Motor neuron (in vitro differentiated cells): ENCODE data around the gene ATRN. TPM values are rescaled to one million over a fixed set of nuclear protein-coding genes. Genes with fewer than 3 reads are reported as not detected.
A peak's percentile ranks its signal among the peaks of the same experiment; 100 is the strongest.

Source experiments
- ATAC-seq, 8 experiments: fragments of 200-7000 bp; cut with Tn5 transposase; replicated peaks in 6 of 8; 2 replicates each; pipeline ENCODE4 v1.8.0; 2021; ENCODE audit warnings: mild to moderate bottlenecking in 8 of 8, moderate library complexity in 8 of 8
- H3K27ac ChIP-seq, 2 donors: fragments of 250-450 bp; sonication (Bioruptor Pico); 2 replicates each; pipeline ENCODE4 v1.9.0; 2021; ENCODE audit warnings: antibody characterized with exemption in 2 of 2, mild to moderate bottlenecking in 2 of 2, moderate library complexity in 1 of 2
- H3K4me1 ChIP-seq, 2 donors: fragments of 250-450 bp; sonication (Bioruptor Pico); replicated peaks in 1 of 2; 2 replicates each; pipeline ENCODE4 v1.6.1; 2021; ENCODE audit warnings: antibody characterized with exemption in 2 of 2, mild to moderate bottlenecking in 2 of 2, moderate library complexity in 1 of 2
- H3K4me3 ChIP-seq, 5 donors: fragments of 250-450 bp; sonication (Bioruptor Pico); 2 replicates each; pipeline ENCODE4 v1.9.0; 2021; ENCODE audit warnings: antibody characterized with exemption in 5 of 5, mild to moderate bottlenecking in 5 of 5, moderate library complexity in 4 of 5
- WGBS, 10 experiments: fragments of 450-650 bp; shearing (Covaris generic); methylation state at CpG; one replicate each; pipeline ENCODE4 v1.0.0; 2022; 5-methylcytosine and 5-hydroxymethylcytosine counted together
- in situ Hi-C, 9 experiments: fragments of 400-800 bp; cut with MboI; loops; one replicate each; pipeline ENCODE4 v1.15.0; 2021; ENCODE audit warnings: low sequenced_read_pairs in 9 of 9, low pct_unique_long_range_greater_than_20kb in 2 of 9; ENCODE audit not compliant: unreplicated experiment in 9 of 9
- total RNA-seq, 8 experiments: library from RNA; unstranded; fragments of 300-600 nt; gene quantifications; 2 replicates each; pipeline versions ENCODE4 v1.2.3 to v1.2.4, GENCODE V29; 2022

The ATRN gene
- total RNA-seq, 8 experiments from 2014 or later: 21.7 to 50.0 (median 25.0) TPM

- in situ Hi-C loops: no loop called here
- 80 to 100% (median 90%) methylated on average over 1 to 4 of the region's 5 CpGs; no CpG with 5 or more reads in 2 of the 10 experiments for WGBS, 10 experiments
Measured at GRCh38 chr20:3631534-3631933, 160.7 kb downstream of the ATRN start.

DNA sequence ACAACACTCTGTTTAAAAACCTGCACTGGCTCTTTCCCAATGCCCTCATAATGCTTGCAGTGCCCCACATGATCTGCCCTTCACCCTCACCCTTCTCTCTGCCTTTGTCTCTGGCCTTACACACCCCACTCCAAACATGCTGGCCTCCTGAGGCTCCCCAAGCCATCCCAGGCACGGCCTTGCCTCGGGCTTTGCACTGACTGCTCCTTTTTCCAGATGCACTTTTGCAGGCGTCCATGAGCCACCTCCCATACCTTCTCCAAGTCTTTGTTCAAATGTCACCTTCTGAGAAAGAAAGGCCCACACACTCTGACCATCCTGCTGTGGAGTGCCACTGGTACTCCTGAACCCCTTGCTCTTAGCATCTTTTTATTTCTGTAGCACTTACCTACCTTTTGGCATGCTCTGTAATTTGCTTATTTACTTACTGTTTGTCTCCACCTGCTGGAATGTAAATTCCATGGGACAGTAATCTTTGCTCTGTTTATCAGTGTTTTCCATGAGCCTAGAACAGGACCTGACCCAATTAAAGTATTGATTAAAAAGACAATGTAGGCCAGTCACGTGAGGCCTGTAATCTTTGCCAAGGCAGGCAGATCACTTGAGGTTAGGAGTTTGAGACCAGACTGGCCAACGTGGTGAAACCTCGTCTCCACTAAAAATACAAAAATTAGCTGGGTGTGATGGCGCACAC, 161.6 kb downstream of the ATRN start:
- no peak overlapping the region for H3K4me3 ChIP-seq
- no peak overlapping the region for H3K27ac ChIP-seq
- ATAC-seq: no peak
- no peaks in the 10 kb centered on the region for H3K4me1 ChIP-seq
- WGBS, 10 experiments: 37 to 100% (median 83%) methylated on average over 1 to 5 of the region's 7 CpGs; no CpG with 5 or more reads in 2 of the 10 experiments
- in situ Hi-C loops: no loop called here

More at GRCh38 chr20:3631534-3631933, 160.7 kb downstream of the ATRN start:
- no peak for ATAC-seq
- no peak overlapping the region for H3K27ac ChIP-seq
- H3K4me1 ChIP-seq: no peaks in the 10 kb centered on the region
- H3K4me3 ChIP-seq: no peak overlapping the region

DNA sequence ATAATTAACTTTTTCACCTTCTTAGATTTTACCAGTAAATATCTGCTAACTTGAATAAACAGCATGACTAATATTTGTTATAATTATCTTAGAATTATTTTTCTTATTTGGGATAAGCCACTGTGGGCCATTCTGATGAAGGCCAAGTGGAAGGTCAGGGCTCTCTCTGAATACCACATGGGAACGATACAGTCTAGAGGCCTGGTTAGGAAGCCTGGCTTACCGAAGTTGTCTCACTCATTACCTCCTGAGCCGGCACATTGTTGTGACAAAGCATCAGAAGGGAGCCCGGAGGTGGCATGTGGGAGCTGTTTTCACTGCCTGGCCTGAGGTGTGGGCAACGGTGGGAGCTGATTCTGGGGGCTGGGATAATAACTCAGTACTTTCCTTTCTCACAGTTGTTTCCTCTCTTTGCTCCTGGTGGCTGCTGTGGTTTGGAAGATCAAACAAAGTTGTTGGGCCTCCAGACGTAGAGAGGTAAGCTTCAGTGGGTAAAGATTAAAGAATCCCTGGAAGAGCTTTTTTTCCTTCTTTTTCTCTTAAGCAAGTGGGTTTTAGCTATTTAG, 163.2 kb downstream of the ATRN start:
- 50 to 90% (median 73%) methylated on average over 1 to 6 of the region's 6 CpGs; no CpG with 5 or more reads in 3 of the 10 experiments for WGBS, 10 experiments
- Histone ChIP-seq H3K4me3 (no peak overlapping the region), H3K4me1 (no peaks in the 10 kb centered on the region), H3K27ac (no peak overlapping the region)
- ATAC-seq: no peak
- in situ Hi-C loops: no loop called here

DNA sequence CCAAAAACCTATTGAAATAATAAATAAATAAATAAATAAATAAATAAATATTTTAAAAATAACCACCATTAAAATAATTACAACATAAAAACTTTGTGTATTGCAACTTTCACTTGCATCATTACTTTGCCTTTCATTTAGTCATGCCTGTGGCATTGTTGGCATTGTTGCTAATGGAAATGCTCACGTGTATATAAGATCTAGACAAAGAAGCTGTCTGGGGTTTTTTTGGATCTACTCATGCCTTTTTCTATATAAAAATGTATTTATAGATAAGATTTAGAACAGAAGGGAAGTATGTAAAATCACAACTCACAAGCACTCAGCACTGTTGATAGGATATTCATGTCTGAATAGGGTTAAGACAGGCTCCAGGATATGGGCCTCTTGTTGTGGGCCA, 164.5 kb downstream of the ATRN start:
- Histone ChIP-seq H3K27ac (no peak overlapping the region), H3K4me3 (no peak overlapping the region), H3K4me1 (no peaks in the 10 kb centered on the region)
- WGBS, 10 experiments: 75 to 100% (median 100%) methylated on average over 1 of the region's 1 CpG; no CpG with 5 or more reads in 4 of the 10 experiments
- in situ Hi-C loops: no loop called here
- no peak for ATAC-seq

- whole genome bisulfite sequencing, 10 experiments: 72 to 100% (median 93%) methylated on average over 1 to 3 of the region's 3 CpGs
- no peaks in the 10 kb centered on the region for H3K4me1 ChIP-seq
- in situ Hi-C loops: no loop called here
- ATAC-seq: no peak
- no peak overlapping the region for H3K27ac ChIP-seq
- H3K4me3 ChIP-seq: no peak overlapping the region
Measured at GRCh38 chr20:3640259-3640658, 169.4 kb downstream of the ATRN start.

GRCh38 chr20:3645309-3646066, 174.7 kb downstream of the ATRN start:
- H3K27ac ChIP-seq: no peak overlapping the region
- WGBS, 10 experiments: 60 to 100% (median 92%) methylated on average over 1 to 8 of the region's 20 CpGs; no CpG with 5 or more reads in 3 of the 10 experiments
- no peak overlapping the region for H3K4me3 ChIP-seq
- in situ Hi-C loops: no loop called here
- no peaks in the 10 kb centered on the region for H3K4me1 ChIP-seq
- no peak for ATAC-seq

- Histone ChIP-seq H3K4me1 (no peaks in the 10 kb centered on the region), H3K27ac (no peak overlapping the region), H3K4me3 (no peak overlapping the region)
- ATAC-seq: no peak
- in situ Hi-C loops: no loop called here
- WGBS, 10 experiments: 13 to 100% (median 73%) methylated on average over 1 to 4 of the region's 5 CpGs; no CpG with 5 or more reads in 5 of the 10 experiments
Measured at GRCh38 chr20:3646067-3646440, 175.2 kb downstream of the ATRN start.

DNA sequence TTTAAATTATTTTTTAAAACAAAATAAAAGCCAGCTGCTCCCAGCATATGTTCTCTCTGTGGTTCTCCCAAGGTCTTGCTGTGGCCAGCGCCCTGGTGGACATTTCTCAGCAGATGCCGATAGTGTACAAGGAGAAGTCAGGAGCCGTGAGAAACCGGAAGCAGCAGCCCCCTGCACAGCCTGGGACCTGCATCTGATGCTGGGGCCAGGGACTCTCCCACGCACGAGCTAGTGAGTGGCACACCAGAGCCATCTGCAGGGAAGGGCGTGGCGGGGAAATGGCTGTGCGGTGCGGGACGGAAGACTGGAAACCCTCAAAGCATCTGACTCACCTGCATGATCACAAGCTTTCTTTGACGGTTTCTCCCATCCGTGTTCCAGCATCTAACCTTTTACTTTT, 175.8 kb downstream of the ATRN start:
- in situ Hi-C loops: no loop called here
- WGBS, 10 experiments: 73 to 100% (median 92%) methylated on average over 1 to 11 of the region's 13 CpGs; no CpG with 5 or more reads in 2 of the 10 experiments
- no peak overlapping the region for H3K27ac ChIP-seq
- H3K4me1 ChIP-seq: no peaks in the 10 kb centered on the region
- no peak overlapping the region for H3K4me3 ChIP-seq
- no peak for ATAC-seq

DNA sequence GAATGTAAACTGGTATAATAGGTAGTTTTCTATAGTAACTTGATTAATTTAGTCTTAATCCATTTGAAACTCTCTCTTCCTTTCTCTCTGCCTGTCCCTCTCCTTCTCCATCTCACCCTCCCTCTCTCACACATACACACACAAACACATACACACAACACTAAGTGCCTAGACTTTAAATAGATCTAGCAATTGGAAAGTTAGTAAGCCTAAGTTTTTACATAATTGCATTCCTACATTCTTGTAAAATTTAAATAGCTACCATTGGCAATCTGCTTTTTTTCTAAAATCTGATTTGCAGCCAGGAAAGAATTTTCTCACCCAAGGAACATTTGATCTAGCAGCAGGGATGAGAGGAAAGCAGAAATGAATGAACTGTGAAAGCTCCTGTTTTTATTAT, 176.7 kb downstream of the ATRN start:
- Histone ChIP-seq H3K4me1 (no peaks in the 10 kb centered on the region), H3K4me3 (no peak overlapping the region), H3K27ac (no peak overlapping the region)
- peak in 3 of 8 experiments; percentile 70 to 85 (median 79) for ATAC-seq
- in situ Hi-C loops: no loop called here

GRCh38 chr20:3648951-3649350, 178.1 kb downstream of the ATRN start:
- no peaks in the 10 kb centered on the region for H3K4me1 ChIP-seq
- H3K27ac ChIP-seq: no peak overlapping the region
- 69 to 94% (median 85%) methylated on average over 1 to 9 of the region's 9 CpGs; no CpG with 5 or more reads in 3 of the 10 experiments for WGBS, 10 experiments
- H3K4me3 ChIP-seq: no peak overlapping the region
- in situ Hi-C loops: no loop called here
- no peak for ATAC-seq

- WGBS, 10 experiments: 62 to 94% (median 73%) methylated on average over 1 to 5 of the region's 9 CpGs; no CpG with 5 or more reads in 2 of the 10 experiments
- in situ Hi-C loops: no loop called here
- no peak overlapping the region for H3K27ac ChIP-seq
- H3K4me3 ChIP-seq: no peak overlapping the region
- H3K4me1 ChIP-seq: no peaks in the 10 kb centered on the region
- ATAC-seq: no peak
Measured at GRCh38 chr20:3651204-3651962, 180.6 kb downstream of the ATRN start.

DNA sequence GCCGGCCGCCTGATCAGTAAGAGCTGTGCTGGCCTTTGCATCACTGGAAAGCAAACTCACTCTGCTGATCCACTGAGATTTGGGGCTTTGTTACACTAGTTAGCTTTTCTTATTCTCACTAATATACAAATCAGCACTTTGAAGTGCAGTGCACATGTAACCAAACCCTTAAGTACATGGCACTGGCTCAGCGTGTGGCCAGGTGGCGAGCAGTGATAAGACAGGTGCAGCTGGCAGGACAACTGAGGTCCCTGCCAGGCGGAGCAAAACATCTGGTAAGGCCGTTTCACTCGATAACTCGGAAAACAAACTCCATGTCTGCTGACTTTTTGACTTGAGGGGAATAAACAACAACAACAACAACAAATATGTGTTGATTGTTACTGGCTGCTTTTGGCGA, 181.4 kb downstream of the ATRN start:
- 80 to 100% (median 100%) methylated on average over 1 to 7 of the region's 9 CpGs; no CpG with 5 or more reads in 4 of the 10 experiments for WGBS, 10 experiments
- ATAC-seq: no peak
- in situ Hi-C loops: no loop called here

More for the DNA sequence above, 181.4 kb downstream of the ATRN start:
- H3K4me1 ChIP-seq: no peaks in the 10 kb centered on the region
- H3K27ac ChIP-seq: no peak overlapping the region
- H3K4me3 ChIP-seq: no peak overlapping the region
